ENCODE measurements around the gene GRK3.

DNA sequence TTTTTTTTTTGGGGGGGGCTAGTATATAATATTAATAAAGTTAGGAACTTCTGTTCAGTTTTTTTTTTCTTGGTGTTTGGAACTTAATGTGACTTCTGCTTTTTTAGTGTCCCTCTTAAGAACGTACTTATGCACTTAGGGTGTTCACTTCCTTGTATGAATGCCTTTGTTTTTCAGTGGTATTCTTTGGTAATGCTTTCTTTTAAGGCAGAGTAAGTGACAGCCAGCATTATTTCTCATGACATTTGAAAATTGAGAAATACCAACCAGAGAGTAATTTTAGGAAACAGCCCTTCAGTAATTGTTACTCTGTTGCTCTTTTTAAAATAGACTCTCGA, 2.4 kb downstream of the GRK3 start:
- TF ChIP-seq, protein P1, sequence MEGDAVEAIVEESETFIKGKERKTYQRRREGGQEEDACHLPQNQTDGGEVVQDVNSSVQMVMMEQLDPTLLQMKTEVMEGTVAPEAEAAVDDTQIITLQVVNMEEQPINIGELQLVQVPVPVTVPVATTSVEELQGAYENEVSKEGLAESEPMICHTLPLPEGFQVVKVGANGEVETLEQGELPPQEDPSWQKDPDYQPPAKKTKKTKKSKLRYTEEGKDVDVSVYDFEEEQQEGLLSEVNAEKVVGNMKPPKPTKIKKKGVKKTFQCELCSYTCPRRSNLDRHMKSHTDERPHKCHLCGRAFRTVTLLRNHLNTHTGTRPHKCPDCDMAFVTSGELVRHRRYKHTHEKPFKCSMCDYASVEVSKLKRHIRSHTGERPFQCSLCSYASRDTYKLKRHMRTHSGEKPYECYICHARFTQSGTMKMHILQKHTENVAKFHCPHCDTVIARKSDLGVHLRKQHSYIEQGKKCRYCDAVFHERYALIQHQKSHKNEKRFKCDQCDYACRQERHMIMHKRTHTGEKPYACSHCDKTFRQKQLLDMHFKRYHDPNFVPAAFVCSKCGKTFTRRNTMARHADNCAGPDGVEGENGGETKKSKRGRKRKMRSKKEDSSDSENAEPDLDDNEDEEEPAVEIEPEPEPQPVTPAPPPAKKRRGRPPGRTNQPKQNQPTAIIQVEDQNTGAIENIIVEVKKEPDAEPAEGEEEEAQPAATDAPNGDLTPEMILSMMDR (IDR thresholded peaks at IDR 0.05; ENCODE audit: insufficient read depth, low read length) = no peak
- TF ChIP-seq SPI1 (IDR thresholded peaks at IDR 0.05; ENCODE audit: borderline replicate concordance, low read depth) = peak; percentile 93
